ENCODE data around the gene FAM78A.
"Not testable (repeated sequence)": the region's sequence is repeated elsewhere in the genome, so short reads cannot be mapped to it uniquely, and the experiment has no call there.

FAM78A gene

DNA sequence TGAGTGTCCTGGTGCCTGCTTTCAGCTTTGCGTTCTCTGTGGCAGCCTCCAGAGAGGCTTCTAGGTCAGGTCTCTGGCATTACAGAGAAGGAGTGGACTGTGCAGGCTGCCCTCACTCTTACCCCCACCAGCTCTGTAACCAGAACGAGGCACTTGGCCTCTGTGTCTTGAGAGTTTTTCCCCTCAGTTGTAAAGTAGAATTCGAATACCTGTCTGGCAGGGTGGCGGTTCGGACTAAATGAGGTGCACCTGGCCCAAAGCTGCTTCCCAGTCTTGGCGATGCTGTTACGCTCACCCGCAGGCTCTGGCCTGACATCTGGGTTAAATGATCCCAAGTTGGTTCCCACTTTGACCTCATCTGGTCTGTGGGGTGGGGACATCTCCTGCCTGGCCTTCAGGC lies 40.1 kb downstream of the FAM78A start:
- DNase-seq = no peak

- DNase-seq = no peak
Observed at GRCh38 chr9:131235480-131235851, 40.8 kb downstream of the FAM78A start.

DNA sequence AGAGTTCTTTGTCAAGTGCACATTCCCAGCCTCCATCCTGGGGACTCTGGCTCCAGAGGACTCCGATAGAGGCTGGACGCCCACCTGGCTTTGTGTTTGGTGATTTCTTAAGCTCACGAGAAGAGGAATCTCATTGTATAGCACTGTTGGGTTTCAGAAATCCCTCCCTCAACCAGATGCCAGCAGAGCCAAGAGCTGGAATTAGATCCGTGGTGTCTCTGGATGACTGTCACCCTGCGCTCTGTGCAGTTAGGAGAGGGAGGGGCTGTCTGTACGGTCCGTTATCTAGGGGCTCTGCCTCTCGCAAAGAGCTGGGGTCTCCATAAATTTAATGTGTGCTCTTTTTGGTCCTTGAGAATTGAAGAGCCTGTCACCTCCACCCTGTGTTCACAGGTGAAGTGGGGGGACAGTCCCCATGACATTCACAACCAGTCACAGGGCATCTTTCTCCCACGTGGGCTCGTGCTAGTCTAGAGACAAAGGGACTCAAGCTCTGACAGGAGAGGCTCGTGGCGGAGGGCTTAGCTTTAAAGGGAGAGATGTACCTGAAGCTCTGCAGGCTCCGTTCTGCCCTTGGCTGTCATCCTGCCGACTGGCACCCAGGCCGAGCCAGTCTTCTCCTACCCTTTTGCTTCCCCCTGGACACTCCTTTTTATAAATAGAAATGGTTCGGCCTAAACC lies 41.4 kb downstream of the FAM78A start:
- no peak for DNase-seq

DNA sequence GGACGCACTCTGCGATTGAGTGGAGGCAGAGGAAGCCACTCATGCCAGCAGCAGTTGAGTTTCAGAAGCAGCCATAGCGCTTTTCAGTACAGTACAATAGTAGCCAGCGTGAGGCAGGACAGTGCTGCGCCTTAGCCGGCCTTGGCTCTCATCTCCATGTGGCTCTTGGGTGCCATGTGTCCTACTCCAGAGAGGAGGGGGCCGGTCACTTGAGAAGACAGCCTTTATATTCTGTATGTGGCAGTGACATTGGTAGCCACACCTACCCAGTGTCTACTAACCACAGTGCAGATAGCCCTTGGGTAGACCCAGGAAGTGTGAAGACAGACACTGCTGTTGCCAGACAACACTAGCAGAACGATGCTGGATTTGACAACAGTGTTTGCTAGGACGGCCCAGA lies 42.3 kb downstream of the FAM78A start:
- peak; percentile 43 to 61 for DNase-seq

DNA sequence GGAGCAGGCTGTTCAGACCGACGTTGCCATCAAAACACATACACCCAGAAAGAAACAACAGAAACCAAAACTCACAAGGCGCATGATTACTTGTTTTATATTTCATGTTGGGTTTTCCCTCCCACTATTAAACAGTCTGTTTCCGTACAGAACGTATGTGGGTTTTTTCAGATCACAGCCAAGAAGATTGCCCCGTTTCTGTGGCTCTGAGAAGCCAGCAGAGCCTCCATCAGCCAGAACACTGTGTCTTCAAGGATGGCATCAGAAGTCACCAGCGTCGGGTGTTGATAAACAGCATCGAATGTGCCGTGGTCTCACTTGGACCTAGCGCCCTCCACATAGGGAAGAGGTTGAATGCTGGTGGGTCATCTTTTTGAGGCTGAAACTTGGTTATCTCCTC lies 42.8 kb downstream of the FAM78A start:
- DNase-seq = peak in 1 of 2 donors; percentile 53

- DNase-seq = no peak
Observed at GRCh38 chr9:131228988-131229387, 47.3 kb downstream of the FAM78A start.

DNA sequence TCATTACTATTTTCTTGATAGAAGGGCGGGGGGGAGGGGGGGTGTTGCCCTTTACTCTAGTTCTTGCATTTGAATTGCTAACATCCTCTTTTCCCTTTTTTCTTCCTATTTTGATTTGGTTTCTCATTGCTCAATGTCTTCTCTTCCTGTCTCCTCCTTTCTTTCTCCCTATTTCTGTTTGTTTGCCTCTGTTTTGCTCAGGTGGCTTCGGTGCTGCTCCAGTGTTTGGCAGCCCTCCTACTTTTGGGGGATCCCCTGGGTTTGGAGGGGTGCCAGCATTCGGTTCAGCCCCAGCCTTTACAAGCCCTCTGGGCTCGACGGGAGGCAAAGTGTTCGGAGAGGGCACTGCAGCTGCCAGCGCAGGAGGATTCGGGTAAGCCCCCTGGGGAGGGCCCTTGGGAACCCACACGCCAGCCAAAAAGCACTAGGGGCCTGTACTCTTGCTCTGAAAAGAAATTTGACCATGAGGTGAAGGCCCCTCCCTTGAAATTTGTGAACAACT lies 48.3 kb downstream of the FAM78A start:
- DNase-seq = no peak

DNA sequence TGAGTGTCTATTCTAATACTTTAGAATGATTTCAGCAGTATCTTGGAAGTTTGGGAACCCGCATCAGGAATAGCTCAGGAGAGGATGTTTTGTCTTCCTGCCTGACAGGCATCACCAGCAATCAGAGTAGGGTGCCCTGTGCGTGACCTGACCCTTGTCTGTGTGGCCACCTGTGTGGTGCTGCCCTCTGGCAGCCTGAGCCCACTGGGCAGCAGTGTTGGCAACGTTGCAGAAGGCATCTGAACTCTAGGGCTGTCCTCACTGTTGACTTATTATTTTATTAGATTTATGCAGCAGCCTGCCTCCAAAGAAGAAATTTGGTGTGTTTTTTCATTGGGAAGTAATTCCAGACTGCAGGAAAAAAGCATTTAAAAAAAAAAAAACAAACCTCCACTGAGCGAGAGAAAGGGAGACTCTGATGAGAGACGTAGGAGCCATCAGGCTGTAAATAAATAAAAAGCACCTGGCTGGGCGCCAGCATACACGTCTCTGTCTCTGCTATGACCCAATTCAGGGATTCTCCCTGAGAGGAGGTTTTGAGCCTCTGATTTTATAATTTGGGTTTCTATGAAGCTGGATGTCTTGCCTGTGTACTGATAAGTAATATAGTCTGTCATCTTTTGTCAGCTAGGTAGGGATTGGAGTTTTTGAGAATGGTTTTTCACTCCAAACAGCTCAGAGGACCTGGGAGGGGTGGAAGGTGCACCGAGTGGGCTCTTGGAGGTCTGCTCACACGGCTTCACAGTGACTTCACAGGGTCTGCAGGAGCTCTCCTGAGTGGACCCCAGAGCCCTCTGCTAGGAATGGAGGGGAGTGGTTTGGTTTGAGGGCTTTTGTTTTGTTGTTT lies 49.0 kb downstream of the FAM78A start:
- DNase-seq = no peak

GRCh38 chr9:131226226-131226625 lies 50.1 kb downstream of the FAM78A start:
- no peak for DNase-seq

- DNase-seq = no peak
Observed at GRCh38 chr9:131222460-131222859, 53.9 kb downstream of the FAM78A start.

DNA sequence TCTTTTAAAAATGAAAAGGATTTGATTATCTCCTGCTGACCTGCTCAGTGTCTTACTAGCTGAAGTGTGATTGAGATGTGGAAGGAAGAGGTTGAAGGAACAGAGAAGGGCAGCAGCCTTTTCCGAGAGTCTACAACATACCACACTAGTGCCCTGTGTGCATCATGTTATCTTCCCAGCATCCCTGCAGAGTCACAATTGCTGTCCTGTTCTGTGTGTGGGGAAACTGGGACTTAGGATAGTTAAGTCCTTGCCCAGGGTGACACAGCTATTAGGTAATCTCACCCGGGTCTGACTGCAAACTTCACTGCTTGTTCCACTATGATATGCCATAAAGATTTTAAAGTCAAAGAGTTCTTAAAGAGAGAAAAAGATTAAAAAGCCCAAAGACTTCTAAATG lies 55.8 kb downstream of the FAM78A start:
- no peak for DNase-seq

DNA sequence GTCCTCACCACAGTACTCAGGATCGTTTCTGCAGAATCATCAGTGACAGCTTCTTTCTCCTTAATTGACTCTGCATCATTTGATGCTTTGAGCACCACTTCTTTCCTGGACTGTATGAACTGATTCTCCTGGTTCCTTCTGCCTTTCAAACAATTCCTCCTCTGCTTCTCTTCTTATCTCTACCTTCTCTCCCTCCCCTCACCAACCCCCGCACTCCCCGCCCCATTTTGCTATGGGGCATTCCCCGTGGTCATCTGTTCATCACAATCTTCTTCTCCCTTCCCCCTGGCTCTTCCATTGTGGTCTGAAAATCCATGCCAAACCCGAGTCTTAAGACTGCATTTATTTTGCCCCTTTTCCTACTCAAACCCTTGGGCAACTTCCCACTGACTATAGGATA lies 57.9 kb downstream of the FAM78A start:
- no peak for DNase-seq

DNA sequence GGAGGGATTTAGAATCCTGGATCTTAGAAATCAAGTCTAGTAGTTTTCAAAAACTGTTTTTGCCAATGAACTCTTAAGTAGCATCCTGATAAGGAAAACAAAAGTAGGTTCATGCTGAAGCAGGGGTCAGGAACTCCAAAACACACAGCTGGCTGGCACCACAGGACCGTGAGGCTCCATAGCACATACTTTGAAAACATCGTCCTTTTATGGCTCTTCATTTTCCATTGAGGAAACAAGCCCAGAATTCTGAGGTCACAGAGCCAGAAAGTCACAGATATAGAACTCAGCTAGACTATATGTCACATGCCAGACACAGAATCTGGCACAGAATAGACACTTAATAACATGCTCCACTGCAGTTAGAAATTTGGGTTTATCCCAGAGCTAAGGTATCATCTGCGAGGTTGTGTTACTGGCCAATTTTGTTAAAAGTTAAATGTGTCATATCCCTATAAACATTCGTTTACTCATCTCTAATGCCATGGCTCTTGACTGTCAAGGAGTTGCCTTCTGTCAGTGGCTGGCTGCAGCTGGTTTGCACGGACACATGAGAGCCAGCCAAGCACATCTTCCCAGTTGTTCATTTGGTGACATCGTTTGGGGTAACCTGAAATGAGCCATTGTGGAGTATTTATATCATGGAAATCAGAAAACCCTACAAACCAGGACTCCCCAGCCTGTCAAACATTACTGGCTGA lies 58.8 kb downstream of the FAM78A start:
- DNase-seq = no peak

DNA sequence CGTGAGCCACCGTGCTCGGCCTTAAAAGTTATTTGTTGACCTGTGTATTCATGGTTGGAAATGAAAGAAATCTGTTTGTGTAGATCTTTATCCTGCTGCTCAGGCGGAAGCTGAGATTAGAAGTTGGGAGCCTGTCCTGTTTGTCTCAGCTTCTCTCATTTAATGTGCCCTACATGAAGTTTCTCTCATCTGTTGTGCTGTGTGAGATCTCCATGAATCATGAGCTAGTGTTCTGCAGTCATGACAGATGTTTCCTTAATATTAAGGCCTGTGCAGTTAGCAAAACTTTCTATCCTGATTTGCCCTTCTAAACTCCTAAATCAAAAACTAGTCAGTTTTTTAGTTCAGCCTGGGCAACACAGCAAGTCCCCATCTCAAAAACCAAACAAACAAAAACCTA lies 59.5 kb downstream of the FAM78A start:
- DNase-seq = no peak

DNA sequence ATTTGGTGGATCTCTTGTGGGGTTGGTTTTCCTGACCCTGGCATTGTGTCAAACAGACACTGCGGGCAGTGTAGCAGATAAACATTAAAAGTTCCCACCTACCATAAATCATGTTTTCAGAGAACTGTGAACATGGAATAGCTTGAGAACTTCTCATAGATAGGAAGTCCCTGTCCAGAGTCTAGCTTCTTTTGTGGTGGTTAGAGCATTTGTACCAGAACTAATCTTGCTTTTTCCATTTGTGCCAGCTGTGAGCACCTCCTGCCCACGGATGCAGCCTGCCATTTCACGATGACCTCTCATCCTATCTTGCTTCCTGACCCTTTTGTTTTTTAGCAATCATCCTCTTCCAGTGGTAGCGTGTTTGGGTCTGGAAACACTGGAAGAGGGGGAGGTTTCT lies 61.4 kb downstream of the FAM78A start:
- DNase-seq = no peak

GRCh38 chr9:131214286-131214856 lies 61.9 kb downstream of the FAM78A start:
- DNase-seq = no peak

GRCh38 chr9:131211920-131212319 lies 64.4 kb downstream of the FAM78A start:
- DNase-seq = not testable (repeated sequence)
